Hematopoietic multipotent progenitor cell treated with erythropoietin and hydrocortisone succinate and interleukin-3 and kit ligand, for 6 days (in vitro differentiated cells): ENCODE measurements around the gene TMEM250.
"Not testable (repeated sequence)": the region's sequence is repeated elsewhere in the genome, so short reads cannot be mapped to it uniquely, and the experiment has no call there.

Source experiments
- DNase-seq: peaks from one replicate; pipeline ENCODE4 v3.0.0-alpha.2; 2015

The TMEM250 gene

GRCh38 chr9:136110082-136111061 lies 8.3 kb downstream of the TMEM250 start:
- peak; percentile 74 for DNase-seq

GRCh38 chr9:136109351-136110081 lies 9.2 kb downstream of the TMEM250 start:
- peak; percentile 93 for DNase-seq

- no peak for DNase-seq
These were observed 9.9 kb downstream of the TMEM250 start for GRCh38 chr9:136108648-136109266.

GRCh38 chr9:136107953-136108647 lies 10.6 kb downstream of the TMEM250 start:
- peak; percentile 59 for DNase-seq

- DNase-seq = peak; percentile 96
These were observed 11.3 kb downstream of the TMEM250 start for GRCh38 chr9:136107155-136107952.

- no peak for DNase-seq
These were observed 13.1 kb downstream of the TMEM250 start for GRCh38 chr9:136105398-136106135.

- peak; percentile 71 for DNase-seq
These were observed 13.8 kb downstream of the TMEM250 start for GRCh38 chr9:136104916-136105315.

GRCh38 chr9:136104488-136104800 lies 14.2 kb downstream of the TMEM250 start:
- DNase-seq = no peak

GRCh38 chr9:136103651-136104487 lies 14.8 kb downstream of the TMEM250 start:
- no peak for DNase-seq

- not testable (repeated sequence) for DNase-seq
These were observed 17.0 kb downstream of the TMEM250 start for GRCh38 chr9:136101615-136102074.

GRCh38 chr9:136100700-136101614 lies 17.7 kb downstream of the TMEM250 start:
- no peak for DNase-seq

- DNase-seq = no peak
These were observed 19.1 kb downstream of the TMEM250 start for GRCh38 chr9:136099542-136099941.

GRCh38 chr9:136098844-136099243 lies 19.8 kb downstream of the TMEM250 start:
- DNase-seq = no peak

- DNase-seq = no peak
These were observed 20.5 kb downstream of the TMEM250 start for GRCh38 chr9:136098210-136098609.

- DNase-seq = peak; percentile 19
These were observed 22.1 kb downstream of the TMEM250 start for GRCh38 chr9:136096505-136097001.

GRCh38 chr9:136095070-136096058 lies 23.3 kb downstream of the TMEM250 start, which contains the start of gene NACC2:
TSS of gene NACC2 (minus strand) at chr9:136095289. CDS start at chr9:136050521, 44,768 bp downstream.
- DNase-seq = peak; percentile 71
